Stimulated activated CD4-positive, alpha-beta T cell treated with anti-CD3 and anti-CD28 coated beads, Interleukin-1b, Interleukin-23, amount 100 ng/mL, for 48 hours (primary cell): ENCODE data around the gene TPRA1.

Experiments used
- DNase-seq: peaks from one replicate; pipeline ENCODE4 v3.0.0-alpha.2; 2020

Gene TPRA1

GRCh38 chr3:127552038-127552437 is 38.5 kb downstream of the TPRA1 start:
- no peak for DNase-seq

- no peak for DNase-seq
Measured at GRCh38 chr3:127551178-127551577, 39.4 kb downstream of the TPRA1 start.

- DNase-seq: no peak
Measured at GRCh38 chr3:127550468-127551157, 39.9 kb downstream of the TPRA1 start.

GRCh38 chr3:127549826-127550467 is 40.6 kb downstream of the TPRA1 start:
- DNase-seq: no peak

GRCh38 chr3:127547761-127548605 is 42.5 kb downstream of the TPRA1 start:
- DNase-seq: peak; percentile 72

GRCh38 chr3:127546970-127547733 is 43.4 kb downstream of the TPRA1 start:
- no peak for DNase-seq

GRCh38 chr3:127546554-127546953 is 44.0 kb downstream of the TPRA1 start:
- no peak for DNase-seq

GRCh38 chr3:127545711-127546457 is 44.6 kb downstream of the TPRA1 start:
- DNase-seq: no peak

- no peak for DNase-seq
Measured at GRCh38 chr3:127545216-127545615, 45.3 kb downstream of the TPRA1 start.

GRCh38 chr3:127544803-127545201 is 45.7 kb downstream of the TPRA1 start:
- DNase-seq: no peak

GRCh38 chr3:127544192-127544802 is 46.2 kb downstream of the TPRA1 start:
- peak; percentile 60 for DNase-seq

- no peak for DNase-seq
Measured at GRCh38 chr3:127543441-127543840, 47.1 kb downstream of the TPRA1 start.

GRCh38 chr3:127542441-127542952 is 48.0 kb downstream of the TPRA1 start:
- no peak for DNase-seq

GRCh38 chr3:127541320-127541719 is 49.2 kb downstream of the TPRA1 start:
- DNase-seq: no peak

- no peak for DNase-seq
Measured at GRCh38 chr3:127539366-127540060, 51.0 kb downstream of the TPRA1 start.

GRCh38 chr3:127538569-127538968 is 52.0 kb downstream of the TPRA1 start:
- no peak for DNase-seq

GRCh38 chr3:127536830-127537812 is 53.4 kb downstream of the TPRA1 start:
- DNase-seq: no peak

GRCh38 chr3:127535901-127536829 is 54.4 kb downstream of the TPRA1 start:
- no peak for DNase-seq
